Transverse colon (tissue), 4 donors: Measurements from ENCODE around the gene BANF2. TPM values are rescaled to one million over a fixed set of nuclear protein-coding genes. Genes with fewer than 3 reads are reported as not detected.

ENCODE experiments used
- DNase-seq: peaks from one replicate; pipeline ENCODE4 v3.0.0-alpha.2; 2019
- H3K27ac ChIP-seq, 4 donors: fragments of 200-600 bp; sonication (generic); 2 replicates each; pipeline ENCODE4 v1.5.1; 2016 to 2018; ENCODE audit warnings: inconsistent platforms in 4 of 4
- H3K27me3 ChIP-seq: fragments of 200-600 bp; sonication (generic); 2 replicates; pipeline ENCODE4 v1.5.1; 2017; ENCODE audit warnings: inconsistent platforms
- H3K36me3 ChIP-seq, 4 donors: fragments of 200-600 bp; sonication (generic); 2 replicates each; pipeline ENCODE4 v1.5.1; 2017 to 2019; ENCODE audit warnings: inconsistent platforms in 4 of 4
- H3K4me1 ChIP-seq, 4 donors: fragments of 200-600 bp; sonication (generic); 2 replicates each; pipeline ENCODE4 v1.5.1; 2017 to 2020; ENCODE audit warnings: inconsistent platforms in 4 of 4
- H3K4me3 ChIP-seq, 4 donors: fragments of 200-600 bp; sonication (generic); 1 replicate in 1 of 4; 2 replicates in 3 of 4; pipeline versions ENCODE4 v1.5.1 to v1.6.1; 2017 to 2019; ENCODE audit warnings: inconsistent platforms in 4 of 4
- H3K9me3 ChIP-seq, 2 donors: fragments of 200-600 bp; sonication (generic); 2 replicates each; pipeline ENCODE4 v1.5.1; 2017 to 2019; ENCODE audit warnings: inconsistent platforms in 2 of 2
- CTCF ChIP-seq, 5 experiments: fragments of 200-600 bp in 3 of 5; fragments of 450-650 bp in 2 of 5; sonication (generic) in 3 of 5; IDR thresholded peaks; 1 replicate in 2 of 5; 2 replicates in 3 of 5; pipeline ENCODE4 v1.5.1; 2016 to 2017; ENCODE audit warnings: antibody characterized with exemption in 5 of 5, inconsistent platforms in 3 of 5, mild to moderate bottlenecking in 2 of 5, moderate library complexity in 1 of 5
- EP300 ChIP-seq: sonication (generic); formaldehyde crosslinking; IDR thresholded peaks from one replicate; pipeline ENCODE4 v1.6.1; 2017; ENCODE audit warnings: antibody characterized with exemption, low read depth
- POLR2A ChIP-seq: fragments of 450-650 bp; IDR thresholded peaks from one replicate; pipeline ENCODE4 v1.6.1; 2016; ENCODE audit warnings: antibody characterized with exemption, mild to moderate bottlenecking, moderate library complexity
- POLR2AphosphoS5 ChIP-seq, 3 donors: sonication (generic); formaldehyde crosslinking; IDR thresholded peaks; one replicate each; pipeline ENCODE4 v1.6.1; 2016; ENCODE audit warnings: antibody characterized with exemption in 3 of 3
- WGBS, 2 donors: methylation state at CpG; one replicate each; pipeline ENCODE4 v1.1.5; 2018; ENCODE audit warnings: low coverage in 1 of 2; 5-methylcytosine and 5-hydroxymethylcytosine counted together
- in situ Hi-C, 4 donors: fragments of 200-750 bp; cut with MboI; loops; one replicate each; pipeline versions ENCODE4 v1.15.0 to v1.15.1; 2017; ENCODE audit warnings: low sequenced_read_pairs in 3 of 4, low pct_ligation_motif_present in 1 of 4, low pct_unique_long_range_greater_than_20kb in 1 of 4
- intact Hi-C: fragments of 100-400 bp; cut with DNase I; formaldehyde crosslinking; loops from one replicate; pipeline ENCODE4 v1.15.1; 2023; ENCODE audit warnings: low total_unique reads
- total RNA-seq, 4 donors: library from RNA; depleted of rRNA; stranded (reverse); fragments of >200 nt; gene quantifications; one replicate each; pipeline ENCODE4 v1.1.0, GENCODE V29; 2016

BANF2 gene
- total RNA-seq, 4 donors from 2014 or later: not detected

GRCh38 chr20:17652411-17652810, 47.4 kb upstream of the BANF2 start:
- Histone ChIP-seq H3K36me3 (no peaks in the 10 kb centered on the region), H3K4me3 (no peak overlapping the region), H3K27me3 (no peaks in the 10 kb centered on the region), H3K27ac (no peak overlapping the region), H3K9me3 (no peaks in the 10 kb centered on the region), H3K4me1 (peaks cover 34 to 57% (median 46%) of the 10 kb centered on the region in 4 donors)
- TF ChIP-seq EP300 (no peak), POLR2A (no peak), CTCF (IDR thresholded peaks at IDR 0.05) (no peak), POLR2AphosphoS5 (IDR thresholded peaks at IDR 0.05) (no peak)
- no peak for DNase-seq
- in situ Hi-C loops: loop anchor here in 2 of 4 donors (25.0 kb wide), 2 partner anchors 260 to 285 kb away; no protein-coding TSS in a partner anchor
- intact Hi-C loops: no loop called here
- 82% methylated on average over 5 of the region's 10 CpGs; no CpG with 5 or more reads in 1 of the 2 donors for WGBS, 2 donors

GRCh38 chr20:17653835-17654648, 45.7 kb upstream of the BANF2 start:
- no peak for DNase-seq
- intact Hi-C loops: no loop called here
- Histone ChIP-seq H3K36me3 (peaks cover 0 to 10% (median 4%) of the 10 kb centered on the region in 4 donors), H3K27me3 (no peaks in the 10 kb centered on the region), H3K4me1 (peaks cover 18 to 43% (median 32%) of the 10 kb centered on the region in 4 donors), H3K9me3 (no peaks in the 10 kb centered on the region), H3K27ac (no peak overlapping the region), H3K4me3 (no peak overlapping the region)
- in situ Hi-C loops: loop anchor here in 2 of 4 donors (25.0 kb wide), 2 partner anchors 258 to 283 kb away; no protein-coding TSS in a partner anchor
- TF ChIP-seq POLR2AphosphoS5 (IDR thresholded peaks at IDR 0.05) (no peak), POLR2A (no peak), EP300 (no peak), CTCF (IDR thresholded peaks at IDR 0.05) (no peak)
- WGBS, 2 donors: 87% methylated on average over 3 to 11 of the region's 11 CpGs

GRCh38 chr20:17654649-17655285, 45.0 kb upstream of the BANF2 start:
- intact Hi-C loops (no loop called here), in situ Hi-C loops (loop anchor here in 2 of 4 donors (25.0 kb wide), 2 partner anchors 258 to 283 kb away; no protein-coding TSS in a partner anchor)
- peak overlapping the region in 1 of 4 donors; percentile 4 for H3K27ac ChIP-seq
- no peak for TF ChIP-seq POLR2A
- TF ChIP-seq EP300: no peak
- peak; percentile 39 to 56 (median 52) for TF ChIP-seq CTCF (IDR thresholded peaks at IDR 0.05)
- peaks cover 0 to 12% (median 5%) of the 10 kb centered on the region in 4 donors for H3K36me3 ChIP-seq
- no peak overlapping the region for H3K4me3 ChIP-seq
- no peaks in the 10 kb centered on the region for H3K27me3 ChIP-seq
- DNase-seq: peak; percentile 52
- 60 to 70% methylated on average over 4 to 7 of the region's 7 CpGs for WGBS, 2 donors
- H3K9me3 ChIP-seq: no peaks in the 10 kb centered on the region
- H3K4me1 ChIP-seq: peaks cover 10 to 36% (median 25%) of the 10 kb centered on the region in 4 donors

GRCh38 chr20:17655286-17655651, 44.5 kb upstream of the BANF2 start:
- no peak overlapping the region for H3K4me3 ChIP-seq
- H3K27ac ChIP-seq: peak overlapping the region in 1 of 4 donors; percentile 4
- in situ Hi-C loops: loop anchor here in 2 of 4 donors (25.0 kb wide), 2 partner anchors 257 to 282 kb away; no protein-coding TSS in a partner anchor
- H3K27me3 ChIP-seq: no peaks in the 10 kb centered on the region
- TF ChIP-seq POLR2AphosphoS5 (IDR thresholded peaks at IDR 0.05): no peak
- H3K36me3 ChIP-seq: peaks cover 0 to 17% (median 5%) of the 10 kb centered on the region in 4 donors
- H3K4me1 ChIP-seq: peaks cover 6 to 31% (median 24%) of the 10 kb centered on the region in 4 donors
- 87 to 88% methylated on average over 4 to 7 of the region's 7 CpGs for WGBS, 2 donors
- intact Hi-C loops: no loop called here
- DNase-seq: no peak
- H3K9me3 ChIP-seq: no peaks in the 10 kb centered on the region
